ENCODE data around the gene GUCA1C.

DNA sequence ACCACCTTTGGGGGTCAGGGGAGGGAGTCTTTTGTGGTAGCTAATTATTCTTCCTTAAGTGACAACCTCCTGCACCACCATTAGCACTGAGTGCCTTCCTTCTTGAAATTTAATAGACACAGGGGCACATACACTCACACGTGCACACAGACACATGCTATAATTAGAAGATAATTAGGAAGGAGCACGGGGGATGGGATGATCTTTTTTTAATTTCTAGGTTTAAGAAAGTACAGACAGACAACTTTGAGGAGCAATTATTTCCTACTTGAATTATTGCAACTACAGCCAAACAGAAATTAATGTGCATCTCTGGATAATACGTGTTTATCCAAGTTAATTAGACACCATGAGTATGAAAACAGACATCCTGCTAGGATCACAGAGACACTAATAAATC lies 44.8 kb upstream of the GUCA1C start:
- no peak for TF ChIP-seq POLR2A (IDR thresholded peaks at IDR 0.05)
- TF ChIP-seq, protein P1, sequence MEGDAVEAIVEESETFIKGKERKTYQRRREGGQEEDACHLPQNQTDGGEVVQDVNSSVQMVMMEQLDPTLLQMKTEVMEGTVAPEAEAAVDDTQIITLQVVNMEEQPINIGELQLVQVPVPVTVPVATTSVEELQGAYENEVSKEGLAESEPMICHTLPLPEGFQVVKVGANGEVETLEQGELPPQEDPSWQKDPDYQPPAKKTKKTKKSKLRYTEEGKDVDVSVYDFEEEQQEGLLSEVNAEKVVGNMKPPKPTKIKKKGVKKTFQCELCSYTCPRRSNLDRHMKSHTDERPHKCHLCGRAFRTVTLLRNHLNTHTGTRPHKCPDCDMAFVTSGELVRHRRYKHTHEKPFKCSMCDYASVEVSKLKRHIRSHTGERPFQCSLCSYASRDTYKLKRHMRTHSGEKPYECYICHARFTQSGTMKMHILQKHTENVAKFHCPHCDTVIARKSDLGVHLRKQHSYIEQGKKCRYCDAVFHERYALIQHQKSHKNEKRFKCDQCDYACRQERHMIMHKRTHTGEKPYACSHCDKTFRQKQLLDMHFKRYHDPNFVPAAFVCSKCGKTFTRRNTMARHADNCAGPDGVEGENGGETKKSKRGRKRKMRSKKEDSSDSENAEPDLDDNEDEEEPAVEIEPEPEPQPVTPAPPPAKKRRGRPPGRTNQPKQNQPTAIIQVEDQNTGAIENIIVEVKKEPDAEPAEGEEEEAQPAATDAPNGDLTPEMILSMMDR (IDR thresholded peaks at IDR 0.05), result no peak
